GM19397 (cell line): ENCODE results near the gene CLRN1.

Source experiments
- ATAC-seq: cut with Tn5 transposase; IDR thresholded peaks from one replicate; pipeline ENCODE4 v1.9.1; 2021; ENCODE audit warnings: mild to moderate bottlenecking, moderate library complexity; ENCODE audit not compliant: unreplicated experiment

Gene CLRN1

GRCh38 chr3:150925751-150926201, 46.8 kb downstream of the CLRN1 start:
- peak; percentile 90 for ATAC-seq

GRCh38 chr3:150922611-150923010, 49.9 kb downstream of the CLRN1 start:
- no peak for ATAC-seq

DNA sequence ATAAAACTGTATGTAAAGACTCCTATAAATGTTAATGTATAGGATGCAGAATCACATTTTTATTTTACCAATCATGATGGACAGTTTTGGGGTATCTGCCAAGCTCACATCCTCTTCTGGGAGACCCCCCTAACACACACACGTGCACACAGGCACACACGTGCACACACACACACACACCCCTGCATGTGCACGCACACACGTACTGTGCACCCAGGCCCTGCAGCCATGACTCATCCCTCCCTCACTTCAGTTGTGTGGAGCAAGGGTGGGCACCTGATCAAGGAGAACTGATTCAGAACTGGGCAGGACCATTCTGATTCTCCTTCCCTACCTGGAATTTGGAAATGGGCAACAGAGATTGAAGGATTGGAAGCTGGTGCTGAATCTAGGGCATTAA, 51.3 kb downstream of the CLRN1 start:
- no peak for ATAC-seq

- no peak for ATAC-seq
Measured at GRCh38 chr3:150920236-150920635, 52.3 kb downstream of the CLRN1 start.

- ATAC-seq: no peak
Measured at GRCh38 chr3:150917951-150918350, 54.6 kb downstream of the CLRN1 start.

GRCh38 chr3:150913133-150913922, 59.2 kb downstream of the CLRN1 start:
- no peak for ATAC-seq

DNA sequence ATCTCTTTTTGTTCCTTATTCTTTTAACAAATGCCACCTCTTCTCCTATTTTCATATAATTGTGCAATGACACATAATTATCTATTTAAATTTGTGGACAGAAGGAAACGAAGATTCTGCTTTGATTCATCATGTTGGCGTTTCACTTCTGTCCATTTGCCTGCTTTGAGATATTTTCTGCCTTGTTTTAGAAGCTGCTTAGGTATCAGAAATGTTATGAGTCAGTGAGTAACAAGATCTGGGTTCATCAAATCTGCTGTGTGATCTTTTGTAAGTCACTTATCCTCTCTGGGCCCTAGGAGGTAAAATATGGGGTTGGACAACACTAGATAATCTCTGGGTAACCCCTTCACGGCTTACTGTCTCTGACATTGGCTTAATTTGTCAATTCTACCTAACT, 60.0 kb downstream of the CLRN1 start:
- ATAC-seq: no peak

DNA sequence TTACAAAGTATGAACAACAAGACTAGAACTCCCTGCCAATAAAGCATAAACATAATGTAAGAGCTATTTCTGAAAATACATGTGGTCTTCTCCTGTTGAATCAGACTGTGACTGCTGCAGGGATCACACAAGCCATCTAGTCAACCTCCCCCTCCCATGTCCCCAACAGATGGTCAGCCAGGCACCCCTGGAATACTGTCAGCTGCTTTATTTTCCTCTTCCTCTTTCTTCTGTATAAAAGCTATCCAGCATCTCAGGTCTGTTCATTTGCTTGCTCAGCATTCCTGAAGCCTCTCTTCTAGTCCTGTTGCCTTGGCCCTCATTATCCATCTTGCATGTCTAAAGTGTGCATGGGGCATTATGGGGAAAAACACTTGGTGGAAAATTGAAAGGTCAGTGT, 60.8 kb downstream of the CLRN1 start:
- no peak for ATAC-seq

DNA sequence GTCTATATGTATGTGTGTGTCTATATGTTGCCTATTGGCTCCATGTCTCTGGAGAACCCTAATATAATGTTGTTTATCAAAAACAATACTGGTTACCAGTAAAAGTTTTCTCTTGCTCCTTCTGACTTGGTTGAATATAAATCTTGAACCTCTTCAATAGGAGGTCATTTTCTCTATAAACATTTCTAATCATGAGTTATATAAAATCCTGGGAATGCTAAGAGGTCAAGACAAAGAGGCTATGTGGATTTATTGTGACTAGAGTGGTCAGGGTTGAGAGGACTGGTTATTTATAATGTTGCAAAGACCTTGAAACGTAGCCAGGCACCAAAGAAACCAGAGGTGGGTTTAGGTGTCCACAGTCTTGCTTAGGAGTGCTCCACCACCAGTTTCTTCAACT, 66.1 kb downstream of the CLRN1 start:
- ATAC-seq: no peak

DNA sequence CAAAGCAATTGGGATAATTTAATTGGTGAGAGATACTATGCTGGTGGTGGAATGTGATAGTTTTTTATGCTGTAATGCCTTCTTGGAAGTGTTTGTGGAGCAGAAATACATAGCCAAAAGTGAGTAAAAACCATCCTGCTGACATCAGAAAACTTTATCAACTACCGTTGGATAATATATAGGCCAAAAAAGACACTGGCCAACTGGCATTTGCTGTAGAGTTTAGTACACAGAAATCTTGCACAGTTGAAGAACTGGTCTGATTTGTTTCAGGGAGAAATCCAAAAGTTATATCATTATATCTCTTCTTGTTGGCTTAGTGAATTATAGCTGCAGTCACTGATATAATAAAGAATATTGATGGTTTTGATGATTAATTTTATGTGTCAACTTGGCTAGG, 66.8 kb downstream of the CLRN1 start:
- no peak for ATAC-seq

DNA sequence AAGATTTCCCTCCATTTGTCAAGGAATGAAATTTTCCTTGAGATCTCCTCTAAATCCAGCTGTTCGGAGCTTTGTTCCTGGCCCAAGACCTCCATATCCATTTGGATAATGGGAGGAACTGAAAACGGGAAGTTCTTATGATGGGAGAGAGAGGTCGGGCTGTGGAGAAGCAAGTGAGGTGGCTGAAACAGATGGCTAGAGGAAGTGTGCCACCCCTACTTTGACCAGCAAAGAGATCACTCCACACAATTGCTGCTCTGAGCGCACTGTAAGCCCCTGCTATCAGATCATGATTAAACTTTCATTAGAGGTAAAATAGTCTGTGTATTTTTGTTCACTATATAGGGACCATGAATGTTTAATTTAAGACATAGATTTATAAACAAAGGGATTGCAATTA, 67.2 kb downstream of the CLRN1 start, which contains the start of gene MINDY4B:
MINDY4B (minus strand) TSS at position 101 of the 400 bp plus-strand sequence; CDS start at position 101, 0 bp downstream.
- ATAC-seq: no peak

GRCh38 chr3:150902988-150903387, 69.5 kb downstream of the CLRN1 start:
- ATAC-seq: no peak

GRCh38 chr3:150901793-150902192, 70.7 kb downstream of the CLRN1 start:
- ATAC-seq: no peak

DNA sequence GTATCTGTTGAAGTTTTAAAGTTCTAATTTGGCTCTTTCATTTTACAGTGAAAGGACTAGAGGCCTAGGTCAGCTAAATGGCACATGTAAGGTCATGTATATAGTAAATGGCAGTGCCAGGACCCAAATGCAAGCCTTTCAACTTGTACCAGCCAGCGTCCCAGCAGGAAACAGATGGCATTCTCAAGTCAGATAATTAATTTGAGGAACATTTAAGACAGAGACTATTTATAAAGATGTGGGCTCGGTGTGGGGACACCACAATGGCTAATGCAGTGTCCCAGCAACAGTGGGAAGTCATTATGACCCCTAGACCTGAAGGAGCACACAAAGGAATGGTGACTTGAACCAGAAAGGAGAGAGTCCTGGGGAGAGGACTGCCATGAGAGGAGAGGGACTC, 73.4 kb downstream of the CLRN1 start:
- no peak for ATAC-seq

- ATAC-seq: no peak
Measured at GRCh38 chr3:150898046-150898754, 74.3 kb downstream of the CLRN1 start.

DNA sequence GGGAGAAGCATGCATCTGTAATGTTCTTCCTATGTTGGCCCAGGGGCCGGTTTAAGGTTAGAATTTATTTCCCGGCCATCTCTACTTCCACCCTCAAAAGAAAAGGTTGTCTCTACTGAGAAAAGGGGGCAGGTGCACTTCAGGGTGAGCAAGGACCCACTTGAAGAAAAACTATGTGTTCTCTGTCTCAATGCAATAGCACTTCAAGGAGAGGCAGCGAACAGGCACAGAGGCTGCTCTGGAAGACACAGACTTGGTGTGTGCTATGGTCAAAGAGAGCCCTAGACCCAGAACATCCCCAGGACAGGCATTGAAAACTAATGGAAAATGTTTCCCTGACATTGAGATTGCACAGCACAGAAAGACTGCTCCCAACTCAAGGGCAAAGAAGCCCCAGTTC, 74.9 kb downstream of the CLRN1 start:
- ATAC-seq: no peak

DNA sequence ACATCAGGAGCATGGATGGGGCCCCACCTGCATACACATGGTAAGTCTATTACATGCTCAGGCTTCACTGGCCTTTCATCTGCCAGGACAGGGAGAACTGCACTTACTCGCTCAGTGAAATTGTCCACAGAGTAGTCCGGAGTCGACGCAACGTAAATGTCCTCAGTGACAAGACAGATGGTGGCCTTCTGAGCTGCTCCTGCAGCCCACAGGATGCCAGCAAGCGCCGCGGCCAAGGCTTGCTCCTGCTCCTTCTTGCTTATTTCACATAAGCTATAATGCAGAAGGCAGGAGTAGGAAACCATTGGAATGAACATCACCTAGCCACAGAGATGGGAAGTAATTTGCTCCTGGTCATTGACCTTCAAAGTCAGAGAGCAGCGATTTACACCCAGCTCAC, 81.7 kb downstream of the CLRN1 start:
- ATAC-seq: no peak

DNA sequence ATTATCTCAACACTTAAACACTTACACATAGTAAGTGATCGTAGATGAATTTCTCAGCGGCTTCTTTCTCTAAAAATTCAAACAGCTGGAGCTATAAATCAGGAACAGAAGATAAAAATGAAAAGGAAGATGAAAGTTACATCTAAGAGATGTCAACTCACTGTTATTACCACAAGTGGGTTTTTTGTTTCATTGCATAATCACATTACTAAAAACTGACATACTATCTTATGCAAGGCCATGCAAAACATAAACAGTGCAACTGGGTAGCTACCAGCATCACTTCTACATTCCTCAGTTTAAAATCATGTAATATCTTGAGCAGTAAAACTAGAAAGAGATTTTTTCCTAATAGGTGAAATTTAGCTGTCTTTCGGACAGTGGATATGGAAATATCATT, 82.2 kb downstream of the CLRN1 start:
- ATAC-seq: no peak

GRCh38 chr3:150889106-150889505, 83.4 kb downstream of the CLRN1 start:
- ATAC-seq: no peak

- no peak for ATAC-seq
Measured at GRCh38 chr3:150887031-150887430, 85.5 kb downstream of the CLRN1 start.

- ATAC-seq: no peak
Measured at GRCh38 chr3:150885535-150885934, 87.0 kb downstream of the CLRN1 start.

DNA sequence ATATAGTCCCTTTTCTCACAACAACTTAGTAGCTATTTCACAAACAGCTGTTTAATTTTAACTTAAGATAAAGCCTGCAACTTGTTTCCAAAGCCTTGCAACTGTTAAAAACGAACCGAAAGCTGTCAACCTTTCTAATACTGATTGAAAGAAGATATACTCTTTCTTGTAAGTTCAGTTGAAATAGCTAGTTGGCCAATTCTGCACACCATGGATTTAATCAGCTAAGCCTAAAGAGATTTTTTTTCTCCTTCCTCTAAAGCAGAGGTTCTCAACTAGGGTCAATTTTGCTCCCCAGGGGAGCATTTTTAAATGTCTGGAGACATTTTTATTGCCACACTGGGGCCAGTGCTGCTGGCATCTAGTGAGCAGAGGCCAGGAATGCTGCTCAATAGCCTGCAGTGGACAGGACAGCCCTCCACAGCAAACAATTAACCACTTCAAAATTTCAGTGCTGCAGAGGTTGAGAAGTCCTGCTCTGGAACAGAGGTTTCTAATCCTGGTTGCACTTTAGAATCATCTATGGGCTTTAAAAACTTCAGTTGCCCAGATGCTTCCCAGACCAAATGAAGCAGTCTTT, 93.4 kb downstream of the CLRN1 start:
- no peak for ATAC-seq
